Endodermal cell (in vitro differentiated cells): ENCODE measurements around the gene FXYD1. TPM values are rescaled to one million over a fixed set of nuclear protein-coding genes. Genes with fewer than 3 reads are reported as not detected.

Experiments used
- DNase-seq: peaks from one replicate; pipeline ENCODE4 v3.0.0-alpha.2; 2017
- H3K27ac ChIP-seq: 2 replicates; pipeline ENCODE4 v1.5.1; 2013; ENCODE audit warnings: mild to moderate bottlenecking, low read depth, low read length, moderate library complexity
- H3K27me3 ChIP-seq: 2 replicates; pipeline ENCODE4 v1.6.1; 2013; ENCODE audit warnings: mild to moderate bottlenecking, low read length, moderate library complexity; ENCODE audit not compliant: insufficient read depth, control insufficient read depth, poor library complexity, severe bottlenecking
- H3K36me3 ChIP-seq: 2 replicates; pipeline ENCODE4 v1.7.0; 2013; ENCODE audit warnings: mild to moderate bottlenecking, low read length, moderate library complexity; ENCODE audit not compliant: control insufficient read depth, insufficient read depth
- H3K4me1 ChIP-seq: one replicate; pipeline ENCODE4 v1.7.0; 2013; ENCODE audit warnings: low read length; ENCODE audit not compliant: control insufficient read depth, insufficient read depth
- H3K4me3 ChIP-seq: 2 replicates; pipeline ENCODE4 v1.5.1; 2013; ENCODE audit warnings: mild to moderate bottlenecking, low read length, moderate library complexity
- H3K9ac ChIP-seq: 2 replicates; pipeline ENCODE4 v1.6.1; 2013; ENCODE audit warnings: mild to moderate bottlenecking, low read length, moderate library complexity; ENCODE audit not compliant: poor library complexity, severe bottlenecking; ENCODE audit errors: extremely low read depth
- H3K9me3 ChIP-seq: 2 replicates; pipeline ENCODE4 v1.6.1; 2013; ENCODE audit warnings: mild to moderate bottlenecking, low read length, moderate library complexity; ENCODE audit not compliant: control insufficient read depth
- H3K27ac Mint-ChIP-seq: 2 replicates; pipeline ENCODE4 v1.8.0; 2020; ENCODE audit warnings: mixed read lengths
- H3K27me3 Mint-ChIP-seq: 2 replicates; pipeline ENCODE4 v1.8.0; 2021; ENCODE audit warnings: mild to moderate bottlenecking, mixed read lengths; ENCODE audit not compliant: insufficient read depth
- H3K36me3 Mint-ChIP-seq: 2 replicates; pipeline ENCODE4 v1.8.0; 2020; ENCODE audit warnings: low read depth, mixed read lengths
- H3K4me1 Mint-ChIP-seq: 2 replicates; pipeline ENCODE4 v1.8.0; 2020; ENCODE audit warnings: mixed read lengths
- H3K4me3 Mint-ChIP-seq: 2 replicates; pipeline ENCODE4 v1.8.0; 2020; ENCODE audit warnings: mild to moderate bottlenecking, moderate library complexity, mixed read lengths
- H3K9me3 Mint-ChIP-seq: 2 replicates; pipeline ENCODE4 v1.8.0; 2020; ENCODE audit warnings: mild to moderate bottlenecking, mixed read lengths
- CTCF ChIP-seq: fragments of 200-600 bp; sonication (generic); conservative IDR thresholded peaks from 2 replicates; pipeline ENCODE4 v1.5.0; 2021; ENCODE audit warnings: antibody characterized with exemption, mild to moderate bottlenecking
- WGBS, 2 experiments: methylation state at CpG; one replicate each; pipeline versions ENCODE4 v1.1.5 to v1.1.7; 2013; ENCODE audit warnings: missing lambda C conversion rate in 2 of 2, mixed read lengths in 1 of 2; ENCODE audit not compliant: insufficient coverage in 1 of 2, insufficient read length in 1 of 2; 5-methylcytosine and 5-hydroxymethylcytosine counted together
- total RNA-seq, 2 donors: library from RNA; stranded (reverse); fragmentation: NEBNext Ultra II Directional in 1 of 2; extraction: Animal tissue kit (Norgen Biotek cat#: 25700) in 1 of 2; gene quantifications; 2 replicates in 1 of 2; 3 replicates in 1 of 2; pipeline ENCODE4 v1.2.1, GENCODE V29; 2021

The FXYD1 gene
- total RNA-seq, 2 donors from 2014 or later = 0.75 TPM; not detected in 1

DNA sequence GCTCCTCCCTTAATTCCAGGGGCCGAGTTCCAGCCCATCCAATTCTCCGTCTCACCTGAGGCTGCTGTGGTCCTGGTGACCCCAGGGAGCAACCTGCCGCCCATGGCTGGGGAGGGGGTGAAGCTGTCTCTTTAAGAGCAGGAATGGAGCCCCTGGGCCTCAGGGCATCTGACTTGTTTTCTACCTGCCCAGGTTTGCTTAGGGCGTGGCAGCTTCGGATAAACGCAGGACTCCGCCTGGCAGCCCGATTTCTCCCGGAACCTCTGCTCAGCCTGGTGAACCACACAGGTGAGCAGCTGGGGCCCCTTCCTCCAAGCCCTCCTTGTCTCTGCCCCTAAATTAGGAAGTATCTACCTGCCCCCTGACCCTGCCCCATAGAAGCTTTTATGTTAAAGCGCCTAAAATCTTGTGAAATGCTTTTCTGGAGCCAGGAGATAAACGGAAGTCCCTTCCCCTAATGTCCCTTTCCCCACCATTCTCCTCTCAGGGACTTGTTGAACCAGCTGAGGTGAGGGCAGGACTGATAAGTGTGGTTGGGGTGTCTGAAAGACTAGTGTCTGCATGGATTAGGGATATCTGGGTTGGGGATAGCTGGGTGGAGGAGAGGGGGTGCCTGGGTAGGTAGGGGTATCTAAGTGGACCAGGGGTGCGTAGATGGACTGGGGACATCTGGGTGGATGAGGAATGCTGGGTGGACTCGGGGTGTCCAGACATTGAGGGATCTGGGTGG, 22.4 kb upstream of the FXYD1 start:
- Mint-ChIP-seq H3K9me3 (no peaks in the 10 kb centered on the region), H3K36me3 (no peaks in the 10 kb centered on the region), H3K4me1 (peaks cover 5% of the 10 kb centered on the region), H3K4me3 (no peak overlapping the region), H3K27me3 (peaks cover 9% of the 10 kb centered on the region), H3K27ac (no peak overlapping the region)
- no peaks in the 10 kb centered on the region for H3K27me3 ChIP-seq
- no peaks in the 10 kb centered on the region for H3K9me3 ChIP-seq
- H3K36me3 ChIP-seq = no peaks in the 10 kb centered on the region
- no peak overlapping the region for H3K27ac ChIP-seq
- no peak overlapping the region for H3K9ac ChIP-seq
- H3K4me1 ChIP-seq = no peaks in the 10 kb centered on the region
- TF ChIP-seq CTCF = no peak
- H3K4me3 ChIP-seq = no peak overlapping the region
- WGBS, 2 experiments = 86 to 91% methylated on average over 10 to 12 of the region's 13 CpGs
- DNase-seq = no peak

DNA sequence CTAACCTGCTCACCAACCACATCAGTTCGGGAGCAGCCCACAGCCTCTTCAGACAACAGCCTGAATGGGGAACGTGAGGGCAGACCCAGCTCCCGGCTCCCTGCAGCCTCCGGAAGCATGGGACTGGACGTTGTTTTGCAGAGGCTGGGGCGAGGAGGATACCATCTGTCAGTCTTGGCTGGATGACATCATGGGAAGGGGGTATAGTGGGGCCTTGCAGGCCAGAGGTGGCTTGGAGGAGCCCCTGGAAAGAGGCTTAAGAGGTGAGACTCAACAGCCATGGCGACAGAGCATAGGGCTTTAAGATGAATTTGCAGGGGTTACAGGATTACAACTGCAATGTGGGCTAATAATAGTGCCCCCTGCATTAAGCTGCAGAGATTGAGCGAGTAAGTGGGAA, 21.5 kb upstream of the FXYD1 start:
- no peak for DNase-seq
- H3K27me3 Mint-ChIP-seq = peaks cover 9% of the 10 kb centered on the region
- peaks cover 5% of the 10 kb centered on the region for H3K4me1 Mint-ChIP-seq
- H3K36me3 Mint-ChIP-seq = no peaks in the 10 kb centered on the region
- no peak overlapping the region for H3K4me3 ChIP-seq
- no peaks in the 10 kb centered on the region for H3K27me3 ChIP-seq
- no peaks in the 10 kb centered on the region for H3K9me3 Mint-ChIP-seq
- H3K9me3 ChIP-seq = no peaks in the 10 kb centered on the region
- H3K4me1 ChIP-seq = no peaks in the 10 kb centered on the region
- no peak overlapping the region for H3K9ac ChIP-seq
- no peak overlapping the region for H3K27ac ChIP-seq
- 75 to 89% methylated on average over 5 to 8 of the region's 8 CpGs for WGBS, 2 experiments
- no peaks in the 10 kb centered on the region for H3K36me3 ChIP-seq
- H3K27ac Mint-ChIP-seq = no peak overlapping the region
- no peak for TF ChIP-seq CTCF
- H3K4me3 Mint-ChIP-seq = no peak overlapping the region

DNA sequence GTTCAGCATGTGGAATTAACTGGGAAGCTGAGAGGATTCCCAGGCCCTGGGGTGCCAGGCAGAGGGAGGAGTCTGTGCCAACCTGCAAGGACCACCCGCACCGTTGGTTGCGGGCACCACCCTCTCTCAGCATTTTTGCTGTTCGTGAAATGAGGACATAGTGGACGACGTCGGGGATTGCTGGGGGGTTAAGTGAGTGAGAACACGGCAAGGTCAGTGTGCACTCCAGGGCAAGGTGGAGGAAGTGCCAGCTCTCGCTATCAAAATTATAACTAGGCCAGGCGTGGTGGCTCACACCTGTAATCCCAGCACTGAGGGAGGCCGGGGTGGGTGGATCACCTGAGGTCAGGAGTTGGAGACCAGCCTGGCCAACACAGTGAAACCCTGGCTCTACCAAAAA, 20.8 kb upstream of the FXYD1 start:
- H3K27ac ChIP-seq = no peak overlapping the region
- no peak for DNase-seq
- Mint-ChIP-seq H3K4me3 (no peak overlapping the region), H3K27ac (no peak overlapping the region), H3K36me3 (no peaks in the 10 kb centered on the region), H3K27me3 (peaks cover 9% of the 10 kb centered on the region), H3K4me1 (peaks cover 5% of the 10 kb centered on the region), H3K9me3 (no peaks in the 10 kb centered on the region)
- H3K4me3 ChIP-seq = no peak overlapping the region
- H3K9me3 ChIP-seq = no peaks in the 10 kb centered on the region
- WGBS, 2 experiments = 84 to 85% methylated on average over 8 to 11 of the region's 11 CpGs
- no peaks in the 10 kb centered on the region for H3K27me3 ChIP-seq
- no peaks in the 10 kb centered on the region for H3K36me3 ChIP-seq
- H3K4me1 ChIP-seq = no peaks in the 10 kb centered on the region
- no peak overlapping the region for H3K9ac ChIP-seq
- TF ChIP-seq CTCF = no peak
